AG04449 (cell line): ENCODE measurements around the gene TTLL10.

Experiments used
- CTCF ChIA-PET: fragments of 350-600 bp; formaldehyde crosslinking; extraction: SDS; loops from one replicate; lab custom pipeline; 2021; ENCODE audit warnings: antibody characterized with exemption; lab: Yijun Ruan, JAX
- POLR2A ChIA-PET: fragments of 400-600, 350-600 bp; formaldehyde crosslinking; extraction: SDS; loops from one replicate; lab custom pipeline; 2020; ENCODE audit warnings: antibody characterized with exemption, inconsistent platforms; lab: Yijun Ruan, JAX
- DNase-seq: peaks from one replicate; pipeline ENCODE4 v3.0.0-alpha.2; 2010; ENCODE audit warnings: low read depth, low spot score
- H3K4me3 ChIP-seq: 2 replicates; pipeline ENCODE4 v1.5.1; 2011; ENCODE audit warnings: low read depth, mild to moderate bottlenecking, control low read depth, low read length
- CTCF ChIP-seq: IDR thresholded peaks from one replicate; pipeline ENCODE4 v1.5.1; 2011; ENCODE audit warnings: mild to moderate bottlenecking, moderate library complexity, low read length, control low read depth, inconsistent platforms; ENCODE audit not compliant: insufficient read depth; ENCODE audit errors: missing control alignments

TTLL10 gene

GRCh38 chr1:1242461-1243265 is 69.0 kb downstream of the TTLL10 start:
- no peak overlapping the region for H3K4me3 ChIP-seq
- CTCF ChIA-PET, result interaction anchor here (1.1 kb wide), 1 partner anchor 120 kb away, joined by 5 read pairs; no protein-coding TSS in a partner anchor
- POLR2A ChIA-PET, result no interaction called here
- no peak for TF ChIP-seq CTCF
- no peak for DNase-seq

GRCh38 chr1:1243266-1243660 is 69.6 kb downstream of the TTLL10 start:
- no peak for TF ChIP-seq CTCF
- ChIA-PET CTCF (interaction anchor here (1.4 kb wide), 1 partner anchor 122 kb away, joined by 5 read pairs; no protein-coding TSS in a partner anchor), POLR2A (no interaction called here)
- H3K4me3 ChIP-seq, result no peak overlapping the region
- no peak for DNase-seq

- POLR2A ChIA-PET, result no interaction called here
- CTCF ChIA-PET, result interaction anchor here (1.4 kb wide), 1 partner anchor 122 kb away, joined by 5 read pairs; no protein-coding TSS in a partner anchor
These were observed 70.1 kb downstream of the TTLL10 start for GRCh38 chr1:1243807-1244191.

GRCh38 chr1:1244192-1244811 is 70.6 kb downstream of the TTLL10 start:
- CTCF ChIA-PET, result interaction anchor here (1.4 kb wide), 1 partner anchor 123 kb away, joined by 5 read pairs; no protein-coding TSS in a partner anchor

More at GRCh38 chr1:1243807-1244191, 70.1 kb downstream of the TTLL10 start:
- DNase-seq, result no peak
- TF ChIP-seq CTCF, result no peak
- no peak overlapping the region for H3K4me3 ChIP-seq

GRCh38 chr1:1245178-1245816 is 71.6 kb downstream of the TTLL10 start:
- no peak for DNase-seq
- no peak for TF ChIP-seq CTCF
- no peak overlapping the region for H3K4me3 ChIP-seq
- ChIA-PET CTCF (no interaction called here), POLR2A (no interaction called here)

More at GRCh38 chr1:1244192-1244811, 70.6 kb downstream of the TTLL10 start:
- TF ChIP-seq CTCF, result no peak
- H3K4me3 ChIP-seq, result no peak overlapping the region
- POLR2A ChIA-PET, result no interaction called here
- no peak for DNase-seq
